IPS-15b (cell line): ENCODE results near the gene RLN3.

ENCODE experiments used
- H3K27me3 ChIP-seq: one replicate; pipeline ENCODE4 v1.6.1; 2013; ENCODE audit warnings: low read length; ENCODE audit not compliant: control insufficient read depth, insufficient read depth
- H3K36me3 ChIP-seq: one replicate; pipeline ENCODE4 v1.6.1; 2013; ENCODE audit warnings: low read length; ENCODE audit not compliant: control insufficient read depth, insufficient read depth
- H3K4me1 ChIP-seq: one replicate; pipeline ENCODE4 v1.6.1; 2013; ENCODE audit warnings: mild to moderate bottlenecking, low read length; ENCODE audit not compliant: control insufficient read depth, insufficient read depth
- H3K4me3 ChIP-seq: one replicate; pipeline ENCODE4 v1.5.1; 2013; ENCODE audit warnings: low read depth, low read length
- H3K9ac ChIP-seq: one replicate; pipeline ENCODE4 v1.6.1; 2013; ENCODE audit warnings: low read depth, mild to moderate bottlenecking, low read length
- H3K9me3 ChIP-seq: one replicate; pipeline ENCODE4 v1.6.1; 2013; ENCODE audit warnings: mild to moderate bottlenecking, low read length; ENCODE audit not compliant: control insufficient read depth, insufficient read depth

RLN3 gene

GRCh38 chr19:14027856-14028450 is at the start of gene RLN3:
TSS of gene RLN3 (plus strand) at chr19:14028148. CDS start at chr19:14028205, 57 bp downstream.
- Histone ChIP-seq H3K27me3 (peaks cover 11% of the 10 kb centered on the region), H3K4me3 (no peak within 1 kb of the TSS), H3K9ac (no peak within 1 kb of the TSS), H3K9me3 (no peaks in the 10 kb centered on the region), H3K4me1 (no peaks in the 10 kb centered on the region), H3K36me3 (no peaks in the 10 kb centered on the region)

- H3K4me1 ChIP-seq, result peaks cover under 1% of the 10 kb centered on the region
- peak overlapping the region; percentile 43 for H3K4me3 ChIP-seq
- no peaks in the 10 kb centered on the region for H3K27me3 ChIP-seq
- H3K9me3 ChIP-seq, result no peaks in the 10 kb centered on the region
- H3K9ac ChIP-seq, result peak overlapping the region; percentile 24
- no peaks in the 10 kb centered on the region for H3K36me3 ChIP-seq
Observed at GRCh38 chr19:13978351-13979243, 49.4 kb upstream of the RLN3 start.

- no peaks in the 10 kb centered on the region for H3K9me3 ChIP-seq
- no peaks in the 10 kb centered on the region for H3K27me3 ChIP-seq
- no peak overlapping the region for H3K9ac ChIP-seq
- H3K36me3 ChIP-seq, result no peaks in the 10 kb centered on the region
- H3K4me3 ChIP-seq, result peak overlapping the region; percentile 28
- H3K4me1 ChIP-seq, result peaks cover 3% of the 10 kb centered on the region
Observed at GRCh38 chr19:13979244-13979615, 48.7 kb upstream of the RLN3 start.

GRCh38 chr19:13979686-13980085 is 48.3 kb upstream of the RLN3 start:
- no peaks in the 10 kb centered on the region for H3K36me3 ChIP-seq
- no peaks in the 10 kb centered on the region for H3K9me3 ChIP-seq
- H3K4me1 ChIP-seq, result peaks cover 4% of the 10 kb centered on the region
- no peaks in the 10 kb centered on the region for H3K27me3 ChIP-seq
- H3K4me3 ChIP-seq, result peak overlapping the region; percentile 28
- peak overlapping the region; percentile 24 for H3K9ac ChIP-seq

- Histone ChIP-seq H3K4me1 (peaks cover 4% of the 10 kb centered on the region), H3K9me3 (no peaks in the 10 kb centered on the region), H3K9ac (no peak overlapping the region), H3K36me3 (no peaks in the 10 kb centered on the region), H3K27me3 (no peaks in the 10 kb centered on the region), H3K4me3 (no peak overlapping the region)
Observed at GRCh38 chr19:13980340-13980739, 47.6 kb upstream of the RLN3 start.

- no peaks in the 10 kb centered on the region for H3K9me3 ChIP-seq
- peaks cover 10% of the 10 kb centered on the region for H3K4me1 ChIP-seq
- no peak overlapping the region for H3K4me3 ChIP-seq
- H3K9ac ChIP-seq, result no peak overlapping the region
- no peaks in the 10 kb centered on the region for H3K36me3 ChIP-seq
- H3K27me3 ChIP-seq, result no peaks in the 10 kb centered on the region
Observed at GRCh38 chr19:13981021-13981420, 46.9 kb upstream of the RLN3 start.

- H3K9me3 ChIP-seq, result no peaks in the 10 kb centered on the region
- H3K4me1 ChIP-seq, result peaks cover 12% of the 10 kb centered on the region
- H3K9ac ChIP-seq, result no peak overlapping the region
- no peaks in the 10 kb centered on the region for H3K36me3 ChIP-seq
- H3K4me3 ChIP-seq, result no peak overlapping the region
- H3K27me3 ChIP-seq, result no peaks in the 10 kb centered on the region
Observed at GRCh38 chr19:13981467-13981866, 46.5 kb upstream of the RLN3 start.

- Histone ChIP-seq H3K9me3 (no peaks in the 10 kb centered on the region), H3K36me3 (no peaks in the 10 kb centered on the region), H3K4me3 (no peak overlapping the region), H3K27me3 (no peaks in the 10 kb centered on the region), H3K4me1 (peaks cover 13% of the 10 kb centered on the region), H3K9ac (no peak overlapping the region)
Observed at GRCh38 chr19:13981988-13982501, 45.9 kb upstream of the RLN3 start.

- Histone ChIP-seq H3K9me3 (no peaks in the 10 kb centered on the region), H3K9ac (no peak overlapping the region), H3K4me3 (no peak overlapping the region), H3K27me3 (no peaks in the 10 kb centered on the region), H3K4me1 (peaks cover 14% of the 10 kb centered on the region), H3K36me3 (no peaks in the 10 kb centered on the region)
Observed at GRCh38 chr19:13982773-13983172, 45.2 kb upstream of the RLN3 start.

- no peaks in the 10 kb centered on the region for H3K27me3 ChIP-seq
- no peaks in the 10 kb centered on the region for H3K9me3 ChIP-seq
- H3K36me3 ChIP-seq, result no peaks in the 10 kb centered on the region
- H3K4me3 ChIP-seq, result no peak overlapping the region
- no peak overlapping the region for H3K9ac ChIP-seq
- peaks cover 14% of the 10 kb centered on the region for H3K4me1 ChIP-seq
Observed at GRCh38 chr19:13983213-13983889, 44.6 kb upstream of the RLN3 start.

- H3K9me3 ChIP-seq, result no peaks in the 10 kb centered on the region
- no peak overlapping the region for H3K9ac ChIP-seq
- no peak overlapping the region for H3K4me3 ChIP-seq
- H3K27me3 ChIP-seq, result no peaks in the 10 kb centered on the region
- H3K36me3 ChIP-seq, result no peaks in the 10 kb centered on the region
- H3K4me1 ChIP-seq, result peaks cover 14% of the 10 kb centered on the region
Observed at GRCh38 chr19:13984186-13984585, 43.8 kb upstream of the RLN3 start.
